Epithelial cell of esophagus (primary cell): ENCODE measurements around the gene PRDM16.

Experiments used
- DNase-seq: peaks from one replicate; pipeline ENCODE4 v3.0.0; 2010; ENCODE audit warnings: low read depth
- H3K4me3 ChIP-seq: 2 replicates; pipeline ENCODE4 v1.5.1; 2011; ENCODE audit warnings: mild to moderate bottlenecking, low read length, control low read depth
- TF ChIP-seq, protein P1 (sequence below): IDR thresholded peaks from 2 replicates; pipeline ENCODE4 v1.5.1; 2011; ENCODE audit warnings: low read depth, mild to moderate bottlenecking, low read length, control low read depth, inconsistent platforms; ENCODE audit not compliant: insufficient read depth; ENCODE audit errors: missing control alignments

The PRDM16 gene

GRCh38 chr1:3455670-3456448 lies 386.9 kb downstream of the PRDM16 start:
- TF ChIP-seq, protein P1, sequence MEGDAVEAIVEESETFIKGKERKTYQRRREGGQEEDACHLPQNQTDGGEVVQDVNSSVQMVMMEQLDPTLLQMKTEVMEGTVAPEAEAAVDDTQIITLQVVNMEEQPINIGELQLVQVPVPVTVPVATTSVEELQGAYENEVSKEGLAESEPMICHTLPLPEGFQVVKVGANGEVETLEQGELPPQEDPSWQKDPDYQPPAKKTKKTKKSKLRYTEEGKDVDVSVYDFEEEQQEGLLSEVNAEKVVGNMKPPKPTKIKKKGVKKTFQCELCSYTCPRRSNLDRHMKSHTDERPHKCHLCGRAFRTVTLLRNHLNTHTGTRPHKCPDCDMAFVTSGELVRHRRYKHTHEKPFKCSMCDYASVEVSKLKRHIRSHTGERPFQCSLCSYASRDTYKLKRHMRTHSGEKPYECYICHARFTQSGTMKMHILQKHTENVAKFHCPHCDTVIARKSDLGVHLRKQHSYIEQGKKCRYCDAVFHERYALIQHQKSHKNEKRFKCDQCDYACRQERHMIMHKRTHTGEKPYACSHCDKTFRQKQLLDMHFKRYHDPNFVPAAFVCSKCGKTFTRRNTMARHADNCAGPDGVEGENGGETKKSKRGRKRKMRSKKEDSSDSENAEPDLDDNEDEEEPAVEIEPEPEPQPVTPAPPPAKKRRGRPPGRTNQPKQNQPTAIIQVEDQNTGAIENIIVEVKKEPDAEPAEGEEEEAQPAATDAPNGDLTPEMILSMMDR: no peak
- H3K4me3 ChIP-seq: no peak overlapping the region
- DNase-seq: no peak

- no peak overlapping the region for H3K4me3 ChIP-seq
- DNase-seq: no peak
- TF ChIP-seq, protein P1: no peak
These were observed 387.5 kb downstream of the PRDM16 start for GRCh38 chr1:3456449-3456963.

DNA sequence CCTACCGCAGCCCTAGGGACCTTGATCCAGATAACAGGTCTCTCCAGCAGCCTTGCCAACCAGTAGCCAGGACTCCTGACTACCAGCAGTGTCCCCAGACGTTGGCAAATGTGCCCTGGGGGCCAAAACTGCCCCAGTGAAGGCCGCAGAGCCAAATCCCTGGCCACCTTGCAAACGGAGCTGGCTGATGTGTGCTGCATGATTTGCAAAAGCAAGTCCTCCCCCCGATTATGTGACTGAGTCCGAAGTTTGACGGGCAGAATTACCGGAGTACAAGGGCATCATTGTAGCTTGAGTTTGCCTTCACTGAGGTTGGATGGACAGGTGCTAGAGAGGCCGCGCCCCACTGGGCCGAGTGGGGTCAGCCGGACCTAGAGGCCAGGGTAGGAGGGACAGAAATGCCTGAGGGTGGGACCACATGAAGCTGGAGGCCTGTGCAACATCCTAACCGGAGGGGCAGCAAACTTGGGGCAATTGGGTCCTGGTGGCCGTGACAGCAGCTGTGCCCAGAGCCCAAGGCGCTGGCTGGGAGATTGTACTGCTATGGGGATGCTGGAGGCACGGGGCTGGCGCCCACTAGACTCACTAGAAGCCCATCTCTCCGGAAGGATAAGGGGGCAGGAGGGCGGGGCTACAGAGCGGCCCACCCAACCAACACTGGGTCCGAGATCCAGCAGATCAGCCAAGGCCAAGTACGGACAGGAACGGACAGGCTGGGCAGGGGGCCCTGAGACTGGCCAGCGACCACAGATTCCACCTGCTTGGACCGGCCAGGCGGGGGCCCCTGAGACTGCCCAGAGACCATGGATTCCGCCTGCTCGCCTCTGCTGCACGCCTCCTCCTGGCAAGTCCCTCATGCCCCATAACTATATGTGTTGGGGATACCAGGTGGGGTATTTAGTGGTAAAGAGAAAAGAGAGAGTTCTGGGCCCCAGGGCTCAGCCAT lies 388.2 kb downstream of the PRDM16 start:
- DNase-seq: no peak
- H3K4me3 ChIP-seq: no peak overlapping the region
- TF ChIP-seq, protein P1: no peak

- DNase-seq: no peak
- no peak overlapping the region for H3K4me3 ChIP-seq
- TF ChIP-seq, protein P1: no peak
These were observed 389.2 kb downstream of the PRDM16 start for GRCh38 chr1:3457910-3458883.

- TF ChIP-seq, protein P1: no peak
- DNase-seq: no peak
- H3K4me3 ChIP-seq: no peak overlapping the region
These were observed 390.3 kb downstream of the PRDM16 start for GRCh38 chr1:3459051-3459908.
